ENCODE measurements around the gene FAAP20. TPM values are rescaled to one million over a fixed set of nuclear protein-coding genes. Genes with fewer than 3 reads are reported as not detected.

Gene FAAP20
- total and polyA plus RNA-seq, 2 of the 8 experiments (the other 6 are each of a cell fraction or from before 2014, with no cell fraction given) = 58.4 to 99.8 TPM

GRCh38 chr1:2170211-2170610, 24.4 kb downstream of the FAAP20 start (continued):
- TF ChIP-seq CHD2 (IDR thresholded peaks at IDR 0.05; ENCODE audit: low read length) (no peak), KDM5A (IDR thresholded peaks at IDR 0.05; ENCODE audit: low read length) (no peak), HDAC6 (IDR thresholded peaks at IDR 0.05; ENCODE audit: low read depth, low read length) (no peak), TAF1 (IDR thresholded peaks at IDR 0.05; ENCODE audit: low read depth, low read length) (no peak), NANOG (IDR thresholded peaks at IDR 0.05; ENCODE audit: insufficient read depth, low read depth, low read length, poor library complexity, severe bottlenecking) (no peak)

All from H1 (cell line).